HuH-7 (cell line): ENCODE measurements around the gene TBX4.
A peak's percentile ranks its signal among the peaks of the same experiment; 100 is the strongest.

ENCODE experiments used
- DNase-seq: peaks from one replicate; pipeline ENCODE4 v3.0.0; 2011; ENCODE audit warnings: low spot score

The TBX4 gene

GRCh38 chr17:61454381-61455323, 2.4 kb downstream of the TBX4 start:
- peak; percentile 99 for DNase-seq

GRCh38 chr17:61455324-61456060, 3.3 kb downstream of the TBX4 start:
- no peak for DNase-seq

GRCh38 chr17:61456061-61456681, 3.9 kb downstream of the TBX4 start:
- DNase-seq = no peak

GRCh38 chr17:61456688-61457225, 4.5 kb downstream of the TBX4 start:
- DNase-seq = no peak

GRCh38 chr17:61457226-61457983, 5.2 kb downstream of the TBX4 start:
- DNase-seq = no peak

GRCh38 chr17:61458000-61458399, 5.8 kb downstream of the TBX4 start:
- DNase-seq = no peak

GRCh38 chr17:61458421-61459141, 6.4 kb downstream of the TBX4 start:
- no peak for DNase-seq

GRCh38 chr17:61459142-61459809, 7.1 kb downstream of the TBX4 start:
- DNase-seq = no peak

GRCh38 chr17:61459939-61460718, 7.9 kb downstream of the TBX4 start:
- no peak for DNase-seq

GRCh38 chr17:61460796-61461585, 8.8 kb downstream of the TBX4 start:
- peak; percentile 86 for DNase-seq

- DNase-seq = peak; percentile 81
Measured at GRCh38 chr17:61461586-61461966, 9.4 kb downstream of the TBX4 start.

GRCh38 chr17:61461967-61462718, 9.9 kb downstream of the TBX4 start:
- peak; percentile 62 for DNase-seq

- DNase-seq = no peak
Measured at GRCh38 chr17:61462719-61463315, 10.6 kb downstream of the TBX4 start.

GRCh38 chr17:61463316-61464129, 11.3 kb downstream of the TBX4 start:
- no peak for DNase-seq

- DNase-seq = no peak
Measured at GRCh38 chr17:61464130-61464842, 12.1 kb downstream of the TBX4 start.

GRCh38 chr17:61464843-61465180, 12.6 kb downstream of the TBX4 start:
- no peak for DNase-seq
